Adipose tissue (tissue), 3 donors: ENCODE data around the gene EPHB3. TPM values are rescaled to one million over a fixed set of nuclear protein-coding genes. Genes with fewer than 3 reads are reported as not detected.

Experiments used
- H3K27ac ChIP-seq: one replicate; pipeline ENCODE4 v1.5.1; 2013; ENCODE audit warnings: low read depth, low read length
- WGBS, 3 donors: extraction: QIAGEN DNeasy Blood & Tissue Kit; methylation state at CpG; one replicate each; pipeline ENCODE4 v1.1.7; 2013; 5-methylcytosine and 5-hydroxymethylcytosine counted together
- polyA plus RNA-seq, 3 donors: library from polyadenylated mRNA; stranded (reverse); fragments of 200-250 nt; gene quantifications; one replicate each; pipeline ENCODE4 v1.2.3, GENCODE V29; 2013
- donor health status: healthy with polysubstance abuse.
- donor health status: Bipolar disorder and iron deficiency.
- donor health status: healthy.

The EPHB3 gene
- 1 to 10 TPM in 2 of 3 donors, under 1 TPM in 1; 0.67 to 2.2 (median 1.7) TPM for polyA plus RNA-seq

- no peak within 1 kb of the TSS for H3K27ac ChIP-seq
- 0 to 2% (median 1%) methylated on average over 55 to 62 of the region's 62 CpGs for WGBS, 3 donors
Observed at GRCh38 chr3:184561061-184561912, at the start of gene EPHB3. Gene EPHB3 (plus strand): TSS chr3:184561785. CDS start chr3:184562236, 451 bp downstream.

- 77 to 85% (median 84%) methylated on average over 7 of the region's 7 CpGs for WGBS, 3 donors
Observed at GRCh38 chr3:184512621-184513020, 49.0 kb upstream of the EPHB3 start.

GRCh38 chr3:184513276-184514170 is 48.1 kb upstream of the EPHB3 start:
- no peak overlapping the region for H3K27ac ChIP-seq
- WGBS, 3 donors = 4 to 6% (median 4%) methylated on average over 67 to 69 of the region's 69 CpGs

More at GRCh38 chr3:184512621-184513020, 49.0 kb upstream of the EPHB3 start:
- no peak overlapping the region for H3K27ac ChIP-seq

- no peak overlapping the region for H3K27ac ChIP-seq
- WGBS, 3 donors = 11 to 36% (median 17%) methylated on average over 10 of the region's 10 CpGs
Observed at GRCh38 chr3:184514171-184514490, 47.5 kb upstream of the EPHB3 start.

GRCh38 chr3:184523825-184524615 is 37.6 kb upstream of the EPHB3 start:
- no peak overlapping the region for H3K27ac ChIP-seq
- WGBS, 3 donors = 39 to 51% (median 45%) methylated on average over 7 of the region's 7 CpGs

GRCh38 chr3:184524981-184525336 is 36.6 kb upstream of the EPHB3 start:
- WGBS, 3 donors = 1 to 2% (median 1%) methylated on average over 7 of the region's 7 CpGs
- no peak overlapping the region for H3K27ac ChIP-seq

- WGBS, 3 donors = 3 to 5% (median 3%) methylated on average over 52 to 60 of the region's 60 CpGs
- H3K27ac ChIP-seq = no peak overlapping the region
Observed at GRCh38 chr3:184525337-184526087, 36.1 kb upstream of the EPHB3 start.

GRCh38 chr3:184526088-184526433 is 35.5 kb upstream of the EPHB3 start:
- 19 to 32% (median 22%) methylated on average over 12 of the region's 12 CpGs for WGBS, 3 donors
- H3K27ac ChIP-seq = no peak overlapping the region

- H3K27ac ChIP-seq = no peak overlapping the region
- 34 to 50% (median 46%) methylated on average over 8 of the region's 8 CpGs for WGBS, 3 donors
Observed at GRCh38 chr3:184531626-184532280, 29.8 kb upstream of the EPHB3 start.

- WGBS, 3 donors = 77 to 88% (median 82%) methylated on average over 8 of the region's 8 CpGs
- no peak overlapping the region for H3K27ac ChIP-seq
Observed at GRCh38 chr3:184532940-184533732, 28.4 kb upstream of the EPHB3 start.

- H3K27ac ChIP-seq = no peak overlapping the region
- 43 to 67% (median 46%) methylated on average over 8 of the region's 8 CpGs for WGBS, 3 donors
Observed at GRCh38 chr3:184537885-184538665, 23.5 kb upstream of the EPHB3 start.

GRCh38 chr3:184538666-184539431 is 22.7 kb upstream of the EPHB3 start:
- WGBS, 3 donors = 75 to 89% (median 82%) methylated on average over 14 of the region's 14 CpGs
- H3K27ac ChIP-seq = no peak overlapping the region

GRCh38 chr3:184539801-184540435 is 21.7 kb upstream of the EPHB3 start:
- no peak overlapping the region for H3K27ac ChIP-seq
- 77 to 80% (median 79%) methylated on average over 16 of the region's 16 CpGs for WGBS, 3 donors

GRCh38 chr3:184540777-184541681 is 20.6 kb upstream of the EPHB3 start:
- 38 to 42% (median 40%) methylated on average over 14 of the region's 14 CpGs for WGBS, 3 donors
- H3K27ac ChIP-seq = no peak overlapping the region
